HCT116 (cell line): Measurements from ENCODE around the gene ADAM10. TPM values are rescaled to one million over a fixed set of nuclear protein-coding genes. Genes with fewer than 3 reads are reported as not detected.

Source experiments
- ATAC-seq: fragments of 200-7000 bp; cut with Tn5 transposase; 2 replicates; pipeline ENCODE4 v1.9.1; 2020; ENCODE audit warnings: mild to moderate bottlenecking, moderate library complexity
- BruUV-seq: library from RNA; stranded (reverse); fragments of 400-500 nt; replicated peaks from 2 replicates; lab custom pipeline; 2021; lab: Mats Ljungman, UMichigan
- CTCF ChIA-PET: fragments of 300-600 bp; sonication (Branson Sonifier 250); formaldehyde crosslinking; loops from one replicate; lab custom pipeline; 2021; ENCODE audit warnings: antibody characterized with exemption; lab: Charles Lee
- POLR2A ChIA-PET: fragments of 300-600, 350-600 bp; sonication (Branson Sonifier 250); formaldehyde crosslinking; loops from one replicate; lab custom pipeline; 2021; ENCODE audit warnings: antibody characterized with exemption; lab: Charles Lee
- RAD21 ChIA-PET, 2 experiments: fragments of 300-600 bp; sonication (Branson Sonifier 250); formaldehyde crosslinking; loops; one replicate each; lab custom pipeline; 2023; ENCODE audit warnings: low total read pairs in 2 of 2; ENCODE audit not compliant: uncharacterized antibody in 2 of 2, unreplicated experiment in 2 of 2, low non-redundant PET in 1 of 2; lab: Charles Lee
- DNase-seq: peaks from one replicate; pipeline ENCODE4 v3.0.0-alpha.2; 2010; ENCODE audit warnings: low read depth, low spot score
- H2AFZ ChIP-seq: fragments of 200-600 bp; shearing (Covaris generic), sonication (generic); 2 replicates; pipeline ENCODE4 v1.6.1; 2017; ENCODE audit warnings: low read depth, mixed run types, mixed read lengths, antibody characterized with exemption, low read length; ENCODE audit not compliant: poor library complexity, severe bottlenecking
- H3K27ac ChIP-seq: 2 replicates; pipeline ENCODE4 v1.5.1; 2012; ENCODE audit warnings: low read depth, low read length
- H3K27me3 ChIP-seq: fragments of 200-600 bp; sonication (generic); 2 replicates; pipeline ENCODE4 v1.6.1; 2016; ENCODE audit warnings: mixed run types, low read length, mixed read lengths; ENCODE audit not compliant: insufficient read depth
- H3K36me3 ChIP-seq, 2 experiments: fragments of 200-500 bp in 1 of 2; fragments of 200-600 bp in 1 of 2; sonication (Bioruptor generic) in 1 of 2; sonication (generic) in 1 of 2; 2 replicates each; pipeline versions ENCODE4 v1.5.1 to v1.6.1; 2014 to 2016; ENCODE audit warnings: low read length in 2 of 2, inconsistent platforms in 1 of 2, mixed read lengths in 1 of 2, mixed run types in 1 of 2; ENCODE audit not compliant: insufficient read depth in 2 of 2, control insufficient read depth in 1 of 2
- H3K4me1 ChIP-seq, 2 experiments: fragments of 200-600 bp in 1 of 2; sonication (generic) in 1 of 2; 2 replicates each; pipeline versions ENCODE4 v1.5.1 to v1.6.1; 2012 to 2017; ENCODE audit warnings: low read length in 2 of 2, inconsistent platforms in 1 of 2, mild to moderate bottlenecking in 1 of 2, mixed read lengths in 1 of 2, mixed run types in 1 of 2, moderate library complexity in 1 of 2; ENCODE audit not compliant: insufficient read depth in 2 of 2, control insufficient read depth in 1 of 2
- H3K4me2 ChIP-seq: fragments of 200-600 bp; sonication (generic); 2 replicates; pipeline ENCODE4 v1.6.1; 2017; ENCODE audit warnings: mixed run types, low read length, mixed read lengths
- H3K4me3 ChIP-seq, 2 experiments: fragments of 200-600 bp in 1 of 2; sonication (generic) in 1 of 2; replicated peaks in 1 of 2; 2 replicates each; pipeline ENCODE4 v1.5.1; 2011 to 2016; ENCODE audit warnings: low read length in 2 of 2, control low read depth in 1 of 2, low read depth in 1 of 2, mild to moderate bottlenecking in 1 of 2, mixed read lengths in 1 of 2, mixed run types in 1 of 2
- H3K79me2 ChIP-seq: fragments of 200-600 bp; sonication (generic); 2 replicates; pipeline ENCODE4 v1.6.1; 2017; ENCODE audit warnings: mild to moderate bottlenecking, mixed run types, low read length, moderate library complexity, mixed read lengths; ENCODE audit not compliant: insufficient read depth
- H3K9ac ChIP-seq: fragments of 200-600 bp; sonication (generic); 2 replicates; pipeline ENCODE4 v1.6.1; 2016; ENCODE audit warnings: low read length, mixed read lengths
- H3K9me2 ChIP-seq: fragments of 200-600 bp; sonication (generic), shearing (Covaris generic); 2 replicates; pipeline ENCODE4 v1.6.1; 2017; ENCODE audit warnings: mixed run types, mild to moderate bottlenecking, moderate library complexity; ENCODE audit not compliant: insufficient read depth
- H3K9me3 ChIP-seq, 2 experiments: fragments of 200-500 bp in 1 of 2; fragments of 200-600 bp in 1 of 2; sonication (Bioruptor generic) in 1 of 2; sonication (generic) in 1 of 2; 2 replicates each; pipeline ENCODE4 v1.6.1; 2014 to 2017; ENCODE audit warnings: low read length in 2 of 2, mixed read lengths in 2 of 2, inconsistent platforms in 1 of 2, low read depth in 1 of 2, mild to moderate bottlenecking in 1 of 2, mixed run types in 1 of 2, moderate library complexity in 1 of 2; ENCODE audit not compliant: control insufficient read depth in 1 of 2, insufficient read depth in 1 of 2
- H4K20me1 ChIP-seq: fragments of 200-600 bp; sonication (generic), shearing (Covaris generic); 2 replicates; pipeline ENCODE4 v1.6.1; 2017; ENCODE audit warnings: mixed run types, mild to moderate bottlenecking, moderate library complexity; ENCODE audit not compliant: insufficient read depth
- CBX3 ChIP-seq: IDR thresholded peaks from 2 replicates; pipeline ENCODE4 v1.6.1; 2012; ENCODE audit warnings: low read depth
- EZH2phosphoT487 ChIP-seq: fragments of 200-600 bp; IDR thresholded peaks from 2 replicates; pipeline ENCODE4 v1.6.1; 2018; ENCODE audit warnings: antibody characterized with exemption, borderline replicate concordance
- POLR2A ChIP-seq: IDR thresholded peaks from 2 replicates; pipeline ENCODE4 v1.7.0; 2011; ENCODE audit warnings: borderline replicate concordance; ENCODE audit not compliant: insufficient read depth, insufficient read length; ENCODE audit errors: extremely low read depth
- intact Hi-C: fragments of 100-400 bp; cut with micrococcal nuclease; formaldehyde crosslinking; loops from 2 replicates; pipeline ENCODE4 v1.10.0; 2022
- total RNA-seq: library from RNA; stranded (reverse); gene quantifications from one replicate; pipeline ENCODE4 v1.2.1, GENCODE V29; 2021; ENCODE audit not compliant: unreplicated experiment
- TF ChIP-seq, protein P1 (sequence below), 3 experiments: fragments of 200-600 bp in 1 of 3; sonication (generic) in 1 of 3; IDR thresholded peaks in 2 of 3; conservative IDR thresholded peaks in 1 of 3; 2 replicates each; pipeline ENCODE4 v1.5.1; 2012 to 2017; ENCODE audit warnings: low read depth in 2 of 3, low read length in 2 of 3, antibody characterized with exemption in 1 of 3, borderline replicate concordance in 1 of 3, control low read depth in 1 of 3, mild to moderate bottlenecking in 1 of 3, mixed read lengths in 1 of 3, mixed run types in 1 of 3, moderate library complexity in 1 of 3; ENCODE audit not compliant: insufficient read depth in 1 of 3
- TF ChIP-seq, protein P2 (sequence below): IDR thresholded peaks from 2 replicates; pipeline ENCODE4 v1.6.1; 2011; ENCODE audit warnings: mild to moderate bottlenecking, low read length, moderate library complexity; ENCODE audit not compliant: insufficient replicate concordance; ENCODE audit errors: extremely low read depth

The ADAM10 gene
- total RNA-seq, 1 experiment from 2014 or later: 158 TPM

DNA sequence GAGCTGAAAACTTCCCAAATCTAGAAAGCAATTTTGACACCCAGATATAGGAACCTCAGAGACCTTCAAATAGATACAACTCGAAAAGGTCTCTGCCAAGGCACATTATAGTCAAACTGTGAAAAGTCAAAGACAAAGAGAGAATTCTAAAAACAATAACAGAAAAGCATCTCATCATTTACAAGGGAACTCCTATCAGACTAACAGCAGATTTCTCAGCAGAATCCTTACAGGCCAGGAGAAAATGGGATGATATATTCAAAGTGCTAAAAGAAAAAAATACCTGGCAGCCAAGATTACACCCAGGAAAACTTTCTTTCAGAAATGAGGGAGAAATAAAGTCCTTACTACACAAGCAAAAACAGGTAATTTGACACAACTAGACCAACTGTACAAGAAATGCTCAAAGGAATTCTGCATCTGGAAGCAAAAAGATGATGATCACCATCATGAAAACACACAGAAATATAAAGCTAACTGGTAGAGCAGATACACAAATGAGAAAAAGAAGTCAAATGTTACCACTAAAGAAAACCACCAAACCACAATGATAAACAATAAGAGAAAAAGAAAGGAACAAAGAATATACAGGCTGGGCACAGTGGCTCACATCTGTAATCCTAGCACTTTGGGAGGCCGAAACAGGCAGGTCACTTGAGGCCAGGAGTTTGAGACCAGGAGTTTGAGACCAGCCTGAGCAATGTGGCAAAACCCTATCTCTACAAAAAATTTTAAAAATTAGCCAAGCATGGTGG, 50.4 kb downstream of the ADAM10 start (continued):
- no peak for TF ChIP-seq POLR2A
- TF ChIP-seq, all 23 proteins: peak for 0

DNA sequence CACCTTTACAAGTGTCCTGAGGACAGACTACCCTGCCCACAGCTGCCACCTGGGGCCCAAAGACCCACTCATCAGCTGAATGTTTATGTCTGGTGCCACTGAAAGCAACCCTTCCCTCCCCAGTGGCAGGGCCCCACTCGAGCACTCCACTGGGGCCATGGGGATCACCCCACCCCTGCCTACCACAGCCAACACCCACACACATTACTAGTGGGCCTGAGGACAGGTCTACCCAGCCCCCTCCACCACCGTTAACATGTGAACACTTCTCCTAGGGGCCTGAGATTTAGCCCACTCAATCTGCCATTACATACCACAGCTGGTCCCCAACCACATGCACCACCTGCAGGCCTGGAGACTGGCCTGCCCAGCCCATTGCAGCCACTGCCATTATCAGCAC, 52.3 kb downstream of the ADAM10 start:
- RAD21 ChIA-PET: no interaction called here

More for the DNA sequence above, 52.3 kb downstream of the ADAM10 start:
- H3K9me3 ChIP-seq: peaks cover 8 to 9% of the 10 kb centered on the region in 2 experiments; a peak in 3 of 4 replicates
- ATAC-seq: no peak
- H3K9me2 ChIP-seq: no peaks in the 10 kb centered on the region
- H3K27me3 ChIP-seq: no peaks in the 10 kb centered on the region
- TF ChIP-seq POLR2A (no peak), EZH2phosphoT487 (no peak), CBX3 (no peak)
- TF ChIP-seq, protein P1, sequence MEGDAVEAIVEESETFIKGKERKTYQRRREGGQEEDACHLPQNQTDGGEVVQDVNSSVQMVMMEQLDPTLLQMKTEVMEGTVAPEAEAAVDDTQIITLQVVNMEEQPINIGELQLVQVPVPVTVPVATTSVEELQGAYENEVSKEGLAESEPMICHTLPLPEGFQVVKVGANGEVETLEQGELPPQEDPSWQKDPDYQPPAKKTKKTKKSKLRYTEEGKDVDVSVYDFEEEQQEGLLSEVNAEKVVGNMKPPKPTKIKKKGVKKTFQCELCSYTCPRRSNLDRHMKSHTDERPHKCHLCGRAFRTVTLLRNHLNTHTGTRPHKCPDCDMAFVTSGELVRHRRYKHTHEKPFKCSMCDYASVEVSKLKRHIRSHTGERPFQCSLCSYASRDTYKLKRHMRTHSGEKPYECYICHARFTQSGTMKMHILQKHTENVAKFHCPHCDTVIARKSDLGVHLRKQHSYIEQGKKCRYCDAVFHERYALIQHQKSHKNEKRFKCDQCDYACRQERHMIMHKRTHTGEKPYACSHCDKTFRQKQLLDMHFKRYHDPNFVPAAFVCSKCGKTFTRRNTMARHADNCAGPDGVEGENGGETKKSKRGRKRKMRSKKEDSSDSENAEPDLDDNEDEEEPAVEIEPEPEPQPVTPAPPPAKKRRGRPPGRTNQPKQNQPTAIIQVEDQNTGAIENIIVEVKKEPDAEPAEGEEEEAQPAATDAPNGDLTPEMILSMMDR (IDR thresholded peaks at IDR 0.05 in 2 of 3, conservative IDR thresholded peaks at IDR 0.05 in 1 of 3; ENCODE audit: borderline replicate concordance in 1 of 3, insufficient read depth in 1 of 3, low read depth in 2 of 3, low read length in 2 of 3): no peak
- TF ChIP-seq, protein P2, sequence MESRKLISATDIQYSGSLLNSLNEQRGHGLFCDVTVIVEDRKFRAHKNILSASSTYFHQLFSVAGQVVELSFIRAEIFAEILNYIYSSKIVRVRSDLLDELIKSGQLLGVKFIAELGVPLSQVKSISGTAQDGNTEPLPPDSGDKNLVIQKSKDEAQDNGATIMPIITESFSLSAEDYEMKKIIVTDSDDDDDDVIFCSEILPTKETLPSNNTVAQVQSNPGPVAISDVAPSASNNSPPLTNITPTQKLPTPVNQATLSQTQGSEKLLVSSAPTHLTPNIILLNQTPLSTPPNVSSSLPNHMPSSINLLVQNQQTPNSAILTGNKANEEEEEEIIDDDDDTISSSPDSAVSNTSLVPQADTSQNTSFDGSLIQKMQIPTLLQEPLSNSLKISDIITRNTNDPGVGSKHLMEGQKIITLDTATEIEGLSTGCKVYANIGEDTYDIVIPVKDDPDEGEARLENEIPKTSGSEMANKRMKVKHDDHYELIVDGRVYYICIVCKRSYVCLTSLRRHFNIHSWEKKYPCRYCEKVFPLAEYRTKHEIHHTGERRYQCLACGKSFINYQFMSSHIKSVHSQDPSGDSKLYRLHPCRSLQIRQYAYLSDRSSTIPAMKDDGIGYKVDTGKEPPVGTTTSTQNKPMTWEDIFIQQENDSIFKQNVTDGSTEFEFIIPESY: no peak
- H3K4me1 ChIP-seq: no peaks in the 10 kb centered on the region
- intact Hi-C loops: no loop called here
- no peak overlapping the region for H3K9ac ChIP-seq
- H3K4me2 ChIP-seq: no peak overlapping the region
- no peaks in the 10 kb centered on the region for H3K36me3 ChIP-seq
- no peak for DNase-seq
- ChIA-PET POLR2A (no interaction called here), CTCF (no interaction called here)
- H3K27ac ChIP-seq: no peak overlapping the region
- 0 out of 2 replicates have a peak, but pooled peaks cover 4% of the 10 kb centered on the region for H4K20me1 ChIP-seq
- BruUV-seq: no TSS peak
- H3K4me3 ChIP-seq: no peak overlapping the region
- no peak overlapping the region for H2AFZ ChIP-seq
- peaks cover 76% of the 10 kb centered on the region for H3K79me2 ChIP-seq
